MM.1S (cell line): ENCODE results near the gene TNFRSF1A.

ENCODE experiments used
- CTCF ChIP-seq: fragments of 300-600 bp; sonication (generic); IDR thresholded peaks from 2 replicates; pipeline ENCODE4 v1.5.1; 2016; ENCODE audit warnings: antibody characterized with exemption, low read length, mixed read lengths
- EZH2phosphoT487 ChIP-seq: fragments of 300-600 bp; sonication (generic); IDR thresholded peaks from 2 replicates; pipeline ENCODE4 v1.6.1; 2018; ENCODE audit warnings: antibody characterized with exemption, low read length

GRCh38 chr12:6280053-6280469 lies 61.8 kb downstream of the TNFRSF1A start:
- no peak for TF ChIP-seq CTCF
- TF ChIP-seq EZH2phosphoT487: no peak
